HG03439 (cell line): ENCODE results near the gene BCL11B.

Experiments
- ATAC-seq: cut with Tn5 transposase; IDR thresholded peaks from one replicate; pipeline ENCODE4 v1.9.1; 2021; ENCODE audit warnings: mild to moderate bottlenecking, moderate library complexity; ENCODE audit not compliant: unreplicated experiment

Gene BCL11B

DNA sequence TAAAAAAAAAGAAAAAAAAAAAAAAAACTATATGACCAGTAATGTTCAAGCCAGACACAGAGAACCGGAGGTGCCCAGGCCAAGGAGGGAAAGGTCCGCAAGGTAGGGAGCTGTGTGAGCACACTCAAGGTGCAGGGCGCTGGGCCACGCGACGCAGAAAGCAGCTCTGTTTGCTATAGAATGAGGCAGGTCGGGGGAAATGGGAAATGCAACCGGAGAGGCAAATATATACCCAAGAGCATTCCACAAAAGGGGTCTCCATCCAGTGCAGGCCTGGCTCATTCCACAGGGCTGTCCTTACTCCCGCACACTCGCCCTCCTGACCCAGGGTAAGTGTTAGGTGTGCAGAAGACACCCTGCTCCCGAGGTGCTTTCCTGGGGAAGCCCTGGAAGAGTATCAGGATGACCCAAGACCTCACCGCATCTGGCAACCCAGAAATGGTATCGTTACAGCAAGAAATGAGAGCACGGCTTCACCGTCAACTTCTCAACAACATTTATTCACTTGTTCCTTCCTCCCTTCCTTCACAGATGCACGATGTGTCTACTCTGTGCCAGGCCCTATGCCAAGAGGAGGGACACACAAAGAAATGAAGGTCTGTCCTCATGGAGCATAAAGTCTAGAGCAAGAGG, 86.4 kb downstream of the BCL11B start:
- no peak for ATAC-seq

DNA sequence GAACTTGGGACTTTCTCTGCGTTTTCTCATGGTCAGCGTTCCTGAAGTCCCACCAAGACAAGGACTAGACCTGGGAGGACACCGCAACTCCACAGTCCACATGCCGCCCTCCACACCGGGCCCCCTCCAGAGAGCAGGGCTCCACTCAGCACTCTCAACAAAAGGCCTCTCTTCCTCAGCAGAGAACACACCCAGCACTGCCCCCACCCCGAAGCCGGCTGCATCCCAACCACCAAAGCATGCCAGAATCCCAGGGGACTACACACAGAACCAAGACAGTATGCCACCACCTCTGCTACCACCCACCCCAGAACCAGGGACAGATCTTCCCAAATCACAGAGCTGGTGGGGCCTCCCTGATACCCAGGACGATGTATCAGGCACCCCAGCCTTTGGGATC, 88.3 kb downstream of the BCL11B start:
- ATAC-seq, result no peak

DNA sequence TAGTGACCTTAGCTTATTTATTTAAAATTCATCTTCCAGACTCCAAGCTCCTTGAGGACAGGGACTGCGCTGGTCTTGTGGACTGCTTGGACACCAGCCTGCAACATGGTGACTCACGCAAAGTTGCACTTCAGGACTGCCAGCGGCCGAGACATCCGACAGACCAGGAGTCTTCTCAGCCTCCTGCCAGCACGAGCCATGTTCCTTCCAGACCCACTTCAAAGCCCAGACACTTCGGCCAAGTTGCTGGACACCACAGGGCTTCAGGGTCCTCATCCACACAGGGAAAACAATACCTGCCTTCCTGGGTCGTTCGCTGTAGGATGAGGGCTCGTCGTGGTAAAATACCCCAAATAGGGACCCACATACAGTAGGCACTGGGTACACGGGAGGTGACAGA, 88.7 kb downstream of the BCL11B start:
- ATAC-seq, result no peak

DNA sequence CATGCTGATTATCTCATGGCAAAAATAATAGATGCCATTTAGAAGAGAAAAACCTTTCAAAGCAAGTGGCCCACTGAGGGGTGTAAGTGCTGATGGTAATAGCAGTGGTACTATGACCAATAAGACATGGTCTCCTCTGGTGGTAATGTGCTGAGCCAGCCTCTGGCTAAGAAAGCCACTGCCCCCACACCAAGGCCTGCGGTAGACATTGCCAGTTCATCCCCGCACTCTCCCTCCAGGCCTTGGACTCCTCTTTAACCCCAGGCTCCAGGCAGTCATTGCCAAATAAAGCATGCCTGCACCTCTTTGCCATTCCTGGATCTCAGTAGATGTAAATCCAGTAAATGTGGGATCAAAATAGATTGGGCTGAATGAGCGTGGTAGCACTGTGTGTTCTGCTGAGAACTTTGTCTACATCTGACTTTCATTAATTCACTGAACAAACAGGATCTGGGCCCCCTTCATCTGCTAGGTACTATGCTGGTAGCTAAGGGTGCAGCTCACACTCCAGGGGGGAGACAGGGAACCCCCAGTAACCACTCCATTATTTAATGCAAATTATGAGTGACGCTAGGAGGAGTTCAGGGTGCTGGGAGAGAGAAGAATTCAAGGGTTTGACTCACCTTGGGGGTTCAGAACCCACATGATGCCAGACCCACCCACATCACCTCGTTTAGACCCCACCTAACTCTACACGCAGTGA, 89.3 kb downstream of the BCL11B start:
- no peak for ATAC-seq

DNA sequence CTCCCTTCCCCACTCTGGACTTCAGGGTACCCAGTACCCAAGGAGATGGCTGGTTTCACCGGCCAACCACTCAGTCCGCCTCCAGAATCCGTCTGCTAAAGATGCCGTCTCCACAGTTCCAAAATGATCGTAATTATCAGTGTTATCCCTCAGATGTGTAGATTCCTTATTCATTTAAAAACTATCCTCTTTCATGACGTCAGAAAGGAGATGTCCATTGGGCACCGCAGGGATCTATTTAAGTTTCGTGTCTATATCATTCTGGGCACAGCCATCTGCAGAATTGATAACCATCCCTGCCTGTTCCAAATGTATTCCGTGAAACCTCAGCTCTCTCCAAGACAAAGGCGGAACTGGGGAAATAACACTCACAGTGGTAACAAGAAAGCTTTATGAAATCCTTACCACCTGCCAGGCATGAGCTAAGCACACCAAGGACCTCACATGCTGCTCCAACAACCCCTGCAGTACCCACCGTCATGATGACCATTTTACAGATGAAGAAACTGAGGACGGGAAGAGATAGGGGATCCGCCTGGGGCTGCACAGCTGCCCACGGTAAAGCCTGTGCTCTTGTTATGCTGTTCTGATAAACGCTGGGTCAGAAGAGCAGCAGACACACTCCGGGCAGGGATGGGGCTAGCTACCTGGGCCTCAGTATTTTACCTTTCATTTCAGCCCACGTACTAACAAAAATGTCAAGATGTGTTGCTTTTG, 90.0 kb downstream of the BCL11B start:
- ATAC-seq, result no peak

DNA sequence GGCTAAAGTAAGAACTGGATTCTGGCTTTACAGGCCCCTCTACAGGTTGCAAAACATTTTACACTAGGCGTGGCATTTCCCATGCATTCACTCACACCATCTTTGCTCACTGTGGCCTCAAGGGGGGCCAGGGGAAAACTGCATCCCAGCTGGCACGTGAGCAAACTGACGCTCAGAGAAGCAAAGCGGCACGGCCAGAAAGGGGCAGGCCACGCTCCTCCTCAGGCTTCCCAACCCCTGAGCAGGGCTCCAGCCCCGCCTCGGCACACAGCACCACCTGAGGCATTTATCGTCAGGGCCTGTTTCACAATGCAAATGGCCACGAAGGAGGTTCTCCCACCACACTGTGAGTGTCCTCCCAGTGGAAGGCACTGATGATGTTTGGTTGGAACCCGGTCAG, 90.8 kb downstream of the BCL11B start:
- ATAC-seq, result no peak

DNA sequence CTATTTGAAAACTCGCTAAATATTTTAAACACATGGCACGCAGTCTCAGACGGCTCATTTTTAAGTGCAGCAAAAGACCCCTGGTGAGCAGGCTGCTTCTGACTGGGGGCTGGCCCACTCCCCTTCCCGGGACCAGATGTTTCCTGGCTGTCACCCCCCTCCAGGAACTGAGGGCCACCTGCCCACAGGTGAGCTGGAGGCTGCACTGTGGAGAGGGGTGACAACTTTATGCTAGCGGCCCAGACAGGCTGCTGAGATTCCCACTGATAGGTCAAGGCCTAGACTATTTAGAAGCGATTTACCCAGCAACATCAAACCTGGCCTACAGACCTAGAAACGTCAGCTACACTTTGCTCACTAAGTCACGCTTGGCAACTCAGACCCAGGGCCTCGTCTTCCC, 92.1 kb downstream of the BCL11B start:
- no peak for ATAC-seq

DNA sequence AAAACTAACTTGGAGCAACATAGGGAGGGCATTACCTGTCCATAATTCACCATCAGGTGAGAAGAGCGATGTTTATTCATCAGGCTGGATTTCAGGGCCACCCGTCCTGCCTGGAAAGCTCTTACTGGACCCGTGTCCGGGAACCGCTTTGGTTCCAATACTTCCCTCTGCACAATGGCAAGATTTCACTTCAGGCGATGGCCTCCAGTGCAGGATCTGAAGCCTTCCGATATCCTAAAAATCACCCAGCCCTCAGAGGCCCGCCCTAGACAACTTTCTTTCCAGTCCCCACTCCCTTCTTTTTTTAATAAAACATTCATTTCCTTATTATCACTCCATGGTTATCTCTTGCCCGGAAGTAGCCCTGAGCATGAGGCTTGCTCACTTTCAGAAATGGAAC, 92.5 kb downstream of the BCL11B start:
- ATAC-seq, result no peak

DNA sequence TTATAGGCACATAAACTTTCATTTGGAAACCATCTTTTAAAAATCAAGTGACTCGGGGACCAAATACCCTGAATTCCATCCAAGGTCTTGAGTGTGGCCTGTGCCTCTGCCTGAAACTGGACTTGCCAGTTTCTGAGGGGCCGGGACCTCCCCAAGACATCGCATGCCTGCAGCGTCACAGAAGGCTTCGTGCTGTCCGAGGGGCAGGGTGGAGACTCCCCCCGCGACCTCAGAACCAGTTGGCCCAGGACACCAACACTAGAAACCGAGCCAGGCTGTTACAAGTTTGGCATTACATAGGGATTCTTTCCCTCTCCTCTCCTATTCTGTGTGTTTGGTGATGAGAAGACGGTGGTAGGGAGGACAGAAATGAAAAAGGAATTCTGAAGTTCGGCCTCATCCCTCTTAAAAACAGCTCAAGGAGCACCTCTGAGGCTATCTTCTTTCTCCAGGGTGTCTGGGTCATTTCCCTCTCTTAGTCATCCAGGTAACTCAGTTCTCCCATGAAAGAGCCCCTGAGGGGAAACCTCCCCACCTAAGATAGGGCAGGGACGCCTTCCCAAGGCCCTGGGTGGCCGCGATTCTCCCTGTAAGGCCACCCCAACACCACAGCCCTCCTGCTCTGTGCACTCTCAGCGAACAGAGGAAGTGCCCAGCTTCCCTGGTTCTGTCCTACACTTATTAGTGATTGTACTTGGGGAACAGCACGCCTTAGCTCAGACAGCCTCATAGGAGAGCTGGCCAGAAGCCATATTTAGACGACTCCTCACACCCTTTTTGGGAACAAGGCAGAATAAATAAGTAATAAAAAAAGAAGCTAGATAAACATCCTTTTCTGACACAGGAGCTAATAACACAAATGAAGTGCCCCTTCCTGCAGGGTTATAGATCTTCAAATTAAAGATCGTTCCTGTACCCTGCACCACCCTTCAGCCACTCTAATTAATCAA, 93.8 kb downstream of the BCL11B start:
- ATAC-seq, result no peak

DNA sequence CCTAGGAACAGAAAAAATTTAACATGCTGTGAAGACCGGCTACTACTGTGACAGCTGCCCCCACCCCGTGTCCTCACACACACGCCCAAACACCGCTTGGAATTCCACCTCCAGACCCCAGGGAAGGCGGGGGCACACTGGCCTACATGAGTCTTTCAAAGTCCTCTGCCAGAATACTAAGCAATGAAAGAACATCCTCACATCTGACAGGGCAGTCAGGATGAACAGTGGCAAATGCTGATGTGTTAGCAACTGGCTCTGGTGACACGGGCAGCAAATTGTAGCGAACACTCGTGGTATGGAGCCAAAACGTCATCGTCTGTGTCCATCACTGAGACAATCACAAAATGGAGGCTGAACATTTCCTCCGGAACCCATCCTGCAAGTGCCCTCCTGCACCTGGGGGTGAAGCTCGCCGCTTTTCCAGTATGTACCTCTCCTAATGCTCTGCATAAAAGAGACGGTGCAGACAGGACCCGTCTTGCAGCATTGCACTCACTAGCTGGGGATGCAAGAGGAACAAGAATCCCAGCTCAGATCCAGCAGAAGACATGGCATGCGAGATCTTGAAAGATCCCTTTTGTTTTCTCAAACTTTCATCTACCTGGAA, 94.8 kb downstream of the BCL11B start:
- no peak for ATAC-seq

DNA sequence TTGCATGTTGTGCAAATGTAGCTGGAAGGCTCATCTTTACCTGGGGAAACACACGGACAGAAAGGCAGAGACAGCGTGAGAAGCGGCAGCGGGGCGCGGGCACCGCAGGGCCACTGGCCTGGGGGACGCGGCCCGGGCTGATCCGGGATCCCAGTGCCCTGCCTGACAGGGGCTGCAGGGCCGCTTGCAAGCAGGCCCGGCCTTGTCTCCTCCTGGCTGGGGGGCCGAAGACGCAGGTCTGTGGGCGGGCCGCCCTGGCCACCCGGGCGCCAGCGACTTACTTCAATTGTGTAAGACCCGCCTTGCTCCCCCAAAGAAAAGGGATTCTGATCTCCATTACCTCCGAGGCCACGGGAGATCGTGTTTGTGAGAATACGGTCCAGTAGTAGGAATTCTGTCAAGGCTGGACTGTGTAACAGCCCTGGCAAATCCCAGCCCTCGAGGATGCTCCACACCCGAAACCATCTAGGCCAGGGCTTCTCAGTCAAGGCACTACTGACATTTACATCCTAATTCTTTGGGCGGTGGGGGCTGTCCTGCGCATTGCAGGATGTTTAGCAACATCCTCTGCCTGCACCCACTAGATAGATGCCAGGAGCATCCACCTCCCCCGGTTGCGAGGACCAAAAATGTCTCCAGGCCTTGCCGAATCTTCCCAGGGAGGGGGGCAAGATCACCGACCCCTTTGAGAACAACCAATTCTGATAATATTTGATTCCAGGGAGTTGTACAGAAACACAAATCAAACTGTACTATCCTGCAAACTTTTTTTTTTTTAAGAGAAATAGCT, 95.6 kb downstream of the BCL11B start:
- ATAC-seq, result no peak

DNA sequence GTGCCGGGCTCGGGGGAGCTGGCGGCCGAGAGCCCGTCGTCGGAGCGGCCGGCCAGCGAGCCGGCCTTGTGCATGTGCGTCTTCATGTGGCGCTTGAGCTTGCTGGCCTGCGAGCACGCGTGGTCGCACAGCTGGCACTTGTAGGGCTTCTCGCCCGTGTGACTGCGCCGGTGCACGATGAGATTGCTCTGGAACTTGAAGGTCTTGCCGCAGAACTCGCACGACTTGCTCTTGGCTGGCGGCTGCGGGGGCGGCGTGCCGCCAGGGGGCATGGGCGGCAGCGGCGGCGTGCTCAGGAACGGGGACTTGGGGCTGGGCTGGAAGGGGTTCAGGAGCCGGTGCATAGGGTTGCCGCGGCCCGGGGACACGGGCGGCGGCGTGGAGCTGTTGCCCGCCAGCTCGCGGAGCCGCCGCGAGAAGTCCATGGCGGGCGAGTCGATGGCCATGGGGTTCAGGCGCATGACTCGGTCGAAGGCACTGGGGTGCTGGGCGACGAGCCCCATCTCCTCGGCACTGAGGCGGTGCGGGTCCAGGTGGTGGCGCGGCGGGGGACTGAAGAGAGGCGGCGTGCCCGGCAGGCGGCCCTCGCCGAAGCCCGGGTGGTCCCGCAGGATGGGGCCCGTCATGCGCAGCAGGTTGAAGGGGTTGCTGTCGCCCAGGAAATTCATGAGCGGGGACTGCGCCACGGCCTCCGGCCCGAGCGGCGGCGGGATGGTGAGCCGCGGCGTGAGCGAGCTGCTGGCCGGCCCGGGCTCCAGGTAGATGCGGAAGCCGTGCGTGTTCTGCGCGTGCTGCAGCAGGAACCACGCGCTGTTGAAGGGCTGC, 96.5 kb downstream of the BCL11B start:
- no peak for ATAC-seq

DNA sequence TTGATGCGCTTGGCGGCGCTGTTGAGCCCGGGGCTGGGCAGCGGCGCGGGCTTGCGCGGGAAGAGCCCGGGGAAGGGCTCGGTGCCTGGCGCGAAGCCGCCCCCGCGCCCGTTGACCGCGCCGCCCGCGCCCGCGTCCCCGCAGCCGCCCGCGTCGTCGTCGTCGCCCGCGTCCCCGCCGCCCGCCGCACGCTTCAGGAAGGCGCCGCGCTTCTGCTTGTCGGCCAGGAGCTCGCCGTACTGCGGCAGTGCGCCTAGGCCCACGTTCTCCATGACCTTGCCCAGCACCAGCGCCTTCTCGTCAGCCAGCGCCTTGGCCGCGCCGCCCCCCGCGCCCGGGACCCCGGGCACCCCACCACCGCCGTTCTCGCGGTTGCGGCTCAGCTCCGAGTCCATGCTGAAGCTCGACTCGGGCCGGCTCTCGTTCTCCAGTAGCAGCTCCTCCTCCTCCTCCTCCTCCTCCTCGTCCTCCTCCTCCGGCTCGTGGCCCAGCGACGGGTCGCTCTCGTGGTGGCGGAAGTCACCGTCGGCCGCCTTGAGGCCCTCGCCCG, 97.2 kb downstream of the BCL11B start:
- no peak for ATAC-seq

DNA sequence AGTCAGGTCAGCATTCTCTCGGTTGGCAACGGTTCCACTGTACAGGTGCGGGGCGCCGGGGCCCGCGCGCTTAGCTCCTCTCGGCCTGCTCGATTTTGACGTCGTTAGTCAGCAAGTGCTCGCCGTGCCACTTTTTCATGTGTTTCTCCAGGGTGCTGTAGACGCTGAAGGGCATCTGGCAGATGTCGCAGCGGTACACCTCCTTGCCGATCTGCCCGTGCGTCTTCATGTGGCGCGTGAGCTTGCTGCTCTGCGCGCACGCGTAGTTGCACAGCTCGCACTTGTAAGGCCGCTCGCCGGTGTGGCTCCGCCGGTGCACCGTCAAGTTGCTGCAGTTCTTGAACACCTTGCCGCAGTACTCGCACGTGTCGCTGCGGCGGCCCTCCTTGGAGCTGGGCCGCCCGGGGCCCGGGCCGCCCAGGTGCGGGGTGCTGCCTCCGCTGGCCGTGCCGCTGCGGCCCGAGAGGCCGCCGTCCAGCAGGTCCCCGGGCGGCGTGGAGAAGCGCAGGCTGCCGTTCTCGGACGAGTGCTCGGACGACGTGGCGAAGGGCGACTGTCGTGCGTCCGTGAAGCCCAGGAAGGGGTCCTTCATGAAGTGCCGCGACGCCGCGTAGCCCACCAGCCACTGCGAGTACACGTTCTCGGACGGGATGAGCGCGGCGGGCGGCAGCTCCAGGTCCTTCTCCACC, 97.8 kb downstream of the BCL11B start:
- no peak for ATAC-seq

DNA sequence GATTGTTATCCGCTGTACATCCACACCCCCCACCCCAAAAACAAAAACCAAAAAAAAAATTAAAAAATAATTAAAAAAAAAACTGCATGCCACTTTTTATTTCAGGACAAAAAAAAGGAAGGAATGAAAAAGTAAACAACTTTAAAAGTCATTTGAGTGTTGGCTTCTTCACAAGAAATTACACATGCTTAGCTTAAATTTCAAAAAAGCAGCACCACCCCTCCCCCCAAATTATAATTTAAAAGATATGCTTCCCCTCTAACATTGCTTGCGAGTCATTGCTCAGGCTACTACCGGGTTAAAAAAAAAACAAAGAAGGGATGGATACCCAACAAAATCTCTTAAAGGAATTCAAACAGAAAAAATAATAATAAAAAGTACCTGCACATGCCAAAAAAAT, 98.5 kb downstream of the BCL11B start:
- no peak for ATAC-seq

DNA sequence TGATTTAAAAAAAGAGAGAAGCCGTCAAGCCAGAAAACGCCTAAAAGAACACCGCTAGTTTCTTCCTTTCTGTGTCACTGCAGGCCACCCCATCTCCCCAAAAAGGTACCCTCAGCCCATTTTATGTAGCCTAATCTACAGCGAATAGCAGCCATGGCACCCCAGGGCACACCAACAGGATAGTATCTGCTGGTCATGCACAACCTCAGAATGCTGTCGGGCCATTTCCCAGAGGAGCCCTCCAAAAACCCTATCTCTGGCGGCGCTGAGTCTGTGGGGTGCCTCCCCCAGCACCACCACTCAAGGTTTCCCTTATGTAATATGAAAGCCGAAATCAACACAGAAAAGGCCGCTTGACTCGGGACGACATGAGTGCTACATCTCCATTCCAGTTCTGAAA, 98.9 kb downstream of the BCL11B start:
- ATAC-seq, result no peak

DNA sequence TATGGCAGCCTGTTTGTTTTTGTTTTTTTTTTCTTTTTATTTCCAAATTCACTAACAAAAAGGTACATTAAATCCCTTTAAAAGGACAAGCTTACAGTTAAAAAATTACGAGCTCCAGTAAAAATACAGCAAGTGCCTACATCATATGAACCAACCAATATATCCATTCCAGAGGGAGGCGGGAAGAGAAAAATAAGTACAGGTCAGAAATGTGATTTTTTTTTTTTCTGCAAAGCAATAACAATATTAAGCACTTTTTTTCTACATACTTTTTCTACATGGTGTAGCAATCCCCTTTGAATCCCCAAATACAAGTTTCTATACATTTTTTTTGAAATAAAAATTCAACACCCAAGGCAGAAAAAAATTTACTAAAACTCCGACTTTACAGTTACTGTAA, 100.6 kb downstream of the BCL11B start:
- ATAC-seq, result no peak

DNA sequence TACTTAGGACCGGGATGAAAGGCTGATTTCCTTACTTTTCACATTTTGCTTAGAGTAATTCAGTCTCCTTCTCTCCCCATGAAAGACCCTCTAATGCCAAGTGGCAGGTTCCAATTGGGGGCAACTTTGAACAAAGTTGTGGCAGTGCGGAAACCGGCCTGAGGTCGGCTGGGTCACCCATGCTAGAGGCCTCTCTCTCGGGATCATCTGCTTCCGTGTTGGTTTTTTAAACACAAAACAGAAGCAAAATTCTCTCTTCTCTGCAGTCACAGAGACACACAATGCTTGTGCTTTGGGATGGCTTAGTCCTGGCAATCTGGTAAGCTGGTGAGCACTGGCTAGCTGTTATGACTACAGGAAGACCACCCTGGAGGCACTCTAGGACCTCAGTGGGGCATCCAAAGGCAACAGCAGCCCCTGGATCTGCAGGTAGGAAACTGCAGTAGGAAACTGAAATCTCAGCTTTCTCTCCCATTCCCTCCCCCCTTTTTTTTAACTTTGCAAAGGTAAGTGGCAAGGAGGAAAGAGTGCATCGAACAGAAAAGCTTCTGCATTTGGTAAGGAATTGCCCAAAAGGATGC, 102.1 kb downstream of the BCL11B start:
- no peak for ATAC-seq
